Measurements from ENCODE around the gene HARBI1.

Gene HARBI1

DNA sequence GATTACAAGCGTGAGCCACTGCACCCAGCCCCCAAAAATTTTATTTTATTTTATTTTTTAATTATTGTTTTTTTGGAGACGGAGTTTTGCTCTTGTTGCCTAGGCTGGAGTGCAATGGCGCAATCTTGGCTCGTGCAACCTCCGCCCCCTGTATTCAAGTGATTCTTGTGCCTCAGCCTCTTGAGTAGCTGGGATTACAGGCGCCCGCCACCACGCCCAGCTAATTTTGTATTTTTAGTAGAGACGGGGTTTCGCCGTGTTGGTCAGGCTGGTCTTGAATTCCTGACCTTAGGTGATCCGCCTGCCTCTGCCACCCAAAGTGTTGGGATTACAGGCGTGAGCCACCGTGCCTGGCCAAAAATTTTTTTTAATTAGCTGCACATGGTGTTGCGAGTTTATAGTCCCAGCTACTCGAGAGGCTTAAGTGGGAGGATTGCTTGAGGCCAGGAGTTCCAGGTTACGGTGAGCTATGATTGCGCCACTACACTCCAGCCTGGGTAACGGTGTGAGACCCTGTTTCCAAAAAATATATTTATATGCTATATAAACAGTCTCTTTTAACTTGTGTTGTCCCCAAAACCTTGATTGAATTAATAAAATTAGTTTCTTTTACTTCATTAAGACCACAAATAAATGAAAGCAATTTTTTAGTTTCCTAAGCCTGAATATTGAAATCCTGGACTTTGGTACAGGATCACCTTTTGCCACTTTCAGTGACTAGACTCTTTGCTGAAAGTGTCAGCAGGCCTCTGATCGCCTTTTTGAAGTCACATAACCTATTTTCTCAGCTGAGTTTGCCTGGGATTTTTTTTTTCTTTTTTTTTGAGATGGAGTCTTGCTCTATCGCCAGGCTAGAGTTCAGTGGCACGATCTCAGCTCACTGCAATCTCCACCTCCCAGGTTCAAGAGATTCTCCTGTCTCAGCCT, 16.5 kb upstream of the HARBI1 start:
- no peak for DNase-seq (ENCODE audit: low spot score)

DNA sequence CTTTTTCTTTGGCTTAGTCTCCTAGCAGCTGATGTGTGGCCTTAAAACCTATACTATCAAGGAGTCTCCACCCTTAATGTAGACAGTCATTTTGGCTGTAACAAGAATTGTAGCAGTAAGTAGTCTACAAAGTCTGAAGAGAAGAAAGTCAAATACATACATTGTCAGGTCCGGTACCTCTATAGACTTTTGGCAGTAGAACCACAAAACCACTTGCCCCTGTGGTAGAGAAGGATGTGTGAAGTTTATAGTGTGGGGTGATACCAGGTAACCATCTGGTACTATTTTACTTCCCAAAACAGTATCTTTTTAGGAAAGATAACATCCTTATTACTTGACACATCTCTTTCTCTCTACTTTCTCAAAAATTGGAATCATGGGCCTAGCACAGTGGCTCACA, 15.5 kb upstream of the HARBI1 start:
- DNase-seq (ENCODE audit: low spot score): no peak

- DNase-seq (ENCODE audit: low spot score): no peak
Measured at GRCh38 chr11:46631676-46632075, 14.6 kb upstream of the HARBI1 start.

GRCh38 chr11:46630237-46630636, 13.2 kb upstream of the HARBI1 start:
- DNase-seq (ENCODE audit: low spot score): no peak

- DNase-seq (ENCODE audit: low spot score): no peak
Measured at GRCh38 chr11:46628961-46629360, 11.9 kb upstream of the HARBI1 start.

GRCh38 chr11:46625406-46625805, 8.4 kb upstream of the HARBI1 start:
- DNase-seq (ENCODE audit: low spot score): no peak

GRCh38 chr11:46618837-46619236, 1.8 kb upstream of the HARBI1 start:
- DNase-seq (ENCODE audit: low spot score): no peak

- DNase-seq (ENCODE audit: low spot score): no peak
Measured at GRCh38 chr11:46617972-46618314, 916 bp upstream of the HARBI1 start.

DNA sequence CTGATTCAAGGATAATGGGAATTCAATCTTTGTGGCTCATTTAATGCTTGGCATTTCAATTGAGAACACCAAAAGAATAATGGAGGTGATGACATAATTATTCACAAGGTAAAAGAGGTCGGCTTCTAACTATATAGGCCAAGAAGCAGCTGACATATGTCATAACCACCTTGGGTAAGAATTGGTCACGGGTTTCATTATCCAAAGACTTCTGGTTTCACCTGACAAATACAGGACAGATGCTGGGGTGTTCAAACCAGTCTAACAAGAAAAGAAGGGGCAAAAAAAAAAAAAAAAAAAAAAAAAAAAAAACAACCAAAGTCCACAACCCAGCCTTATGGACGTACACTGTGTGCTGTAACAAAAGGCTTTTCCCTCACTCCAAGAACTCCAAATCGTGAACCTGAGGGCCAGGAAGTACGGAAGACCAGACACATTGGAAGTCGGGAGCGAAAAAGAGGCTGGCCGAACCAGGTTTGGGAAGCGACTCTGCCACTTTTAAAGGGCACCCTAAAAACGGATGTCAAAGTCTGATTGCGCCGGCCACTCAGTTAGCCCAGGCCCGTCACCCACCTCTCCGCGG, 385 bp downstream of the HARBI1 start:
- DNase-seq (ENCODE audit: low spot score): no peak

GRCh38 chr11:46615756-46616155, 1.3 kb downstream of the HARBI1 start:
- DNase-seq (ENCODE audit: low spot score): no peak

- no peak for DNase-seq (ENCODE audit: low spot score)
Measured at GRCh38 chr11:46612326-46612725, 4.7 kb downstream of the HARBI1 start.

GRCh38 chr11:46611526-46612304, 5.3 kb downstream of the HARBI1 start:
- DNase-seq (ENCODE audit: low spot score): no peak

- DNase-seq (ENCODE audit: low spot score): no peak
Measured at GRCh38 chr11:46609386-46609785, 7.6 kb downstream of the HARBI1 start.

GRCh38 chr11:46607516-46607915, 9.5 kb downstream of the HARBI1 start:
- DNase-seq (ENCODE audit: low spot score): no peak

- no peak for DNase-seq (ENCODE audit: low spot score)
Measured at GRCh38 chr11:46604796-46605195, 12.2 kb downstream of the HARBI1 start.

DNA sequence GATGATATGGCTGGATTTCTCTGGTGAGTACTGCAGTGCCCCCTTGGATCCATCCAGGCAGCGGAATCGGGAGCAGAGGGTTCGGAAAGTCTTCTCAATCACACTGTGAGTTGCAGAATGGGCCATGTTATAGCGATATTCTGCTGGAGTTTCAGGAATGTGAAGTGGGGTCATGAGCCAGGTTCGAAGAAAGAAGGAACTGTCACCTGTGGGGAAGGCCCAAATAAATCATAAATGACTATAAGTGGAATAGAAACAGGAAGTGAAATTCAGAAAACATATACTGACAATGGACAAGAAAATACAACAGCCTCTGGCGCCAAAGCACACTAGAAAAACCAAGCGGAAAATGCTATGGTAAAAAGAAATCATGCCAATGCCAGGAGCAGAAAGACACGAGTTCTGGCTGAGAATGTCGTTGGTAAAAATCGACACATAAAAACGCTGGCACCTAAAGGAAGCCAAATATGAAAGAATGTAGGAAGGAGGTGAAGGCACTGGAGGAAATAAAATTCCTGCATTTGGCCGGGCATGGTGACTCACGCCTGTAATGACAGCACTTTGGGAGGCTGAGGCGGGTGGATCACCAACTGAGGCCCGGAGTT, 13.2 kb downstream of the HARBI1 start:
- DNase-seq (ENCODE audit: low spot score): no peak

DNA sequence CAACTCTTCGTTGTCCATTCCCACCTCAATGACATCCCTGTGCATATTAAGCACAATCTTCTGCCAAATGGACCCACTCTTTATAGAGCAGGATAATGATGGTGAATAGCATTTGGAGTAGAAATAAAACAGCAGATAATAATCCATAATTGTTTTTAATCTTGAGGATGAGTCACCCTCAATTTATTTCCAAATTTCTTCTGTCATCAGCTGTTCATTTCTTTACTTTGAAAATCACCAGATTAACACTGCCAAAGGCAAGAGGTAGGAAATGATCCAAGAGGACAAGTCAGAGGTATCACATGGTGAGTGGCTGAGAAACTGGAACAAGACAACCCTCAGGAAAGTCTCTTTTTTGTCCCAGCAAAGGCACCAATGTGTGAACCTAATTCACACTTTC, 15.9 kb downstream of the HARBI1 start:
- no peak for DNase-seq (ENCODE audit: low spot score)

DNA sequence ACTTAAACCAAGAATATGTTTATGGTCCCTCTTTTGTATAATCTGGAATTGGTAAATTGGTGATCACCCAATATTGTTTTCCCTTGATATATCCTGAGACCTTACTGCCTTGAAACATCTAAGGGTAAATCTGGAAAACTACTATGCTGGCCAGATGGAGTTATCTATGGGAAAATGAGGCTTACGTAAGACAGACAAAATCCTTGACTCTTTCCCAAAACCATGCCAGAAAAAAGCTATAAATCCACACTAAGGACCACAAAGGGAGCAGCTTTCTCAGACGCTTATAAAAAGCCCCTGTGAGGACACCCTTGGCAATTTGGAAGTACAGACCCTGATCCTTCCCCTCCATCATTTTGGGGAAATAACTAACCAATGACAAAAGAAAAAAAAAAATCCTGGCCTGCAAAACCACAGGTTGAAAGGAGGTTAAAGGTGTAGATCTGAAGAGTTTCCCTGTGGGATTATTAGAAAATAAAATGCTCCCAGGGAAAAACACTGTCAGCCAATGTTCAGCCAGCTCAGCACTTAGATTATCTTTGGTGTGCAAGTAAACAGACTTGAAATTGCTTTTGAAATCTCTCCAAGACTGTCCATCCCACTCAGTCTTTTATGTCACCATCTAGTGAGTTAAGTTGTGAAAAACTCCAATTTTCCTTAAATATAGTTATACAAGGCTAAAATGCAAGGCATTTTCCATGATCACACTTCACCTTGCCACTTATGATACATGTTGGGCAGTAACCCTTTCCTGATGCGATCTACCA, 16.6 kb downstream of the HARBI1 start:
- DNase-seq (ENCODE audit: low spot score): no peak

GRCh38 chr11:46599340-46600193, 17.5 kb downstream of the HARBI1 start:
- DNase-seq (ENCODE audit: low spot score): no peak

DNA sequence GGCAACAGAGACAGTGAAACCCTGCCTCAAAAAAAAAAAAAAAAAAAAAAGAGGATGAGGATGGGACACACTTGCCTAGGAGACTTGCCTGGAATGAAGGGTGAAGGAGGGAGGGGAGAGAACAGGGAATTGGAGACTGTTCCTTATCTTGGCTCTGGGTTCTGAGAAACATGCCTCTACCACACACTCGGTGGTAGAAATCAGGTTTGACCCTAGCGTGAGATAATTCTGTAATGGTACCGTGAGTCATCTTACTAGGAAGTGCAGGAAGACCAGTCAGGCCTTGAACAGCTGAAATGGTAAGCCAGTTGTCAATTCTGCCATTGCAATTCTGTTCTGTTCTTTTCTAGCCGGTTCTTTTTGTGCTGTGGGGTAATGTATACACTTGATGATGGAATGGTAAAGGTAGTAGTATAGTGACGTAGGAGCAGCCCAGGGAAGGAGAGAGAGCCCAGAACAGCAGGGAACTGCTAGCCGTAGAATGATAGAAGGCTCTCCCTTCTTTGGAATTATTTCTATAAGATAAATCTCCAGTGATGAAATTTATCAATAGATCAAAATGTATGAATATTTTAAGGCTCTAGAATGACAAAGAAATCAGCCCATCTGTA, 19.3 kb downstream of the HARBI1 start:
- DNase-seq (ENCODE audit: low spot score): no peak
